Testis (tissue), 2 donors: ENCODE data around the gene ANAPC5.

Experiments used
- CTCF ChIP-seq, 3 experiments: fragments of 450-650 bp in 2 of 3; fragments of 200-600 bp in 1 of 3; sonication (generic) in 1 of 3; IDR thresholded peaks; one replicate each; pipeline ENCODE4 v1.5.1; 2016 to 2019; ENCODE audit warnings: antibody characterized with exemption in 3 of 3, mild to moderate bottlenecking in 2 of 3, moderate library complexity in 1 of 3
- POLR2A ChIP-seq: fragments of 450-650 bp; IDR thresholded peaks from one replicate; pipeline ENCODE4 v1.6.1; 2017; ENCODE audit warnings: antibody characterized with exemption, mild to moderate bottlenecking, moderate library complexity

- TF ChIP-seq POLR2A = no peak
- no peak for TF ChIP-seq CTCF (IDR thresholded peaks at IDR 0.05)
Measured at GRCh38 chr12:121364683-121365121, 12.5 kb upstream of the ANAPC5 start.
